IMR-90 (cell line): ENCODE results near the gene SPON1. TPM values are rescaled to one million over a fixed set of nuclear protein-coding genes. Genes with fewer than 3 reads are reported as not detected.

ENCODE experiments used
- ATAC-seq: fragments of 200-7000 bp; cut with Tn5 transposase; 2 replicates; pipeline ENCODE4 v1.9.1; 2020; ENCODE audit warnings: low read depth, mild to moderate bottlenecking, moderate library complexity
- BruUV-seq: library from RNA; stranded (reverse); fragments of 400-500 nt; replicated peaks from 2 replicates; lab custom pipeline; 2021; lab: Mats Ljungman, UMichigan
- CTCF ChIA-PET: fragments of 300-600 bp; formaldehyde crosslinking; extraction: SDS; loops from one replicate; lab custom pipeline; 2021; ENCODE audit warnings: antibody characterized with exemption; lab: Yijun Ruan, JAX
- POLR2A ChIA-PET: fragments of 300-600 bp; sonication (Branson Sonifier 250); formaldehyde crosslinking; loops from one replicate; lab custom pipeline; 2022; ENCODE audit warnings: antibody characterized with exemption; ENCODE audit not compliant: unreplicated experiment; lab: Charles Lee
- DNase-seq: peaks from one replicate; pipeline ENCODE4 v3.0.0; 2013
- H2AFZ ChIP-seq: replicated peaks from 2 replicates; pipeline ENCODE3; 2013; ENCODE audit warnings: low read length, mild to moderate bottlenecking; ENCODE audit not compliant: poor library complexity
- H2AK5ac ChIP-seq: 2 replicates; pipeline ENCODE4 v1.6.1; 2013; ENCODE audit warnings: low read depth, low read length, inconsistent platforms
- H2AK9ac ChIP-seq: replicated peaks from 2 replicates; pipeline ENCODE3; 2013; ENCODE audit warnings: mild to moderate bottlenecking, low read depth, low read length, moderate library complexity; ENCODE audit not compliant: poor library complexity
- H2BK120ac ChIP-seq: 2 replicates; pipeline ENCODE4 v1.6.1; 2013; ENCODE audit warnings: low read depth, low read length, inconsistent platforms
- H2BK15ac ChIP-seq: 3 replicates; pipeline ENCODE4 v1.6.1; 2013; ENCODE audit warnings: low read depth, low read length, inconsistent platforms
- H2BK20ac ChIP-seq: 2 replicates; pipeline ENCODE4 v1.6.1; 2013; ENCODE audit warnings: low read depth, mild to moderate bottlenecking, inconsistent platforms, low read length, moderate library complexity
- H2BK5ac ChIP-seq: 2 replicates; pipeline ENCODE4 v1.6.1; 2013; ENCODE audit warnings: mild to moderate bottlenecking, low read depth, low read length, inconsistent platforms; ENCODE audit not compliant: poor library complexity, severe bottlenecking
- H3K14ac ChIP-seq: replicated peaks from 2 replicates; pipeline ENCODE4 v1.6.1; 2013; ENCODE audit warnings: low read depth, low read length, inconsistent platforms
- H3K18ac ChIP-seq: 2 replicates; pipeline ENCODE4 v1.6.1; 2013; ENCODE audit warnings: low read depth, low read length, control low read depth
- H3K23ac ChIP-seq: 2 replicates; pipeline ENCODE4 v1.6.1; 2013; ENCODE audit warnings: low read depth, low read length, inconsistent platforms
- H3K27ac ChIP-seq: 2 replicates; pipeline ENCODE4 v1.5.1; 2013; ENCODE audit warnings: mild to moderate bottlenecking, control low read depth, low read length; ENCODE audit not compliant: insufficient read depth
- H3K27me3 ChIP-seq: 2 replicates; pipeline ENCODE4 v1.6.1; 2013; ENCODE audit warnings: low read length; ENCODE audit not compliant: control insufficient read depth, insufficient read depth
- H3K36me3 ChIP-seq: 2 replicates; pipeline ENCODE4 v1.6.1; 2013; ENCODE audit warnings: low read length, mixed read lengths; ENCODE audit not compliant: control insufficient read depth, insufficient read depth
- H3K4ac ChIP-seq: 2 replicates; pipeline ENCODE4 v1.6.1; 2013; ENCODE audit warnings: low read depth, low read length, inconsistent platforms
- H3K4me1 ChIP-seq: 2 replicates; pipeline ENCODE4 v1.6.1; 2013; ENCODE audit warnings: low read length, mixed read lengths; ENCODE audit not compliant: control insufficient read depth, insufficient read depth
- H3K4me2 ChIP-seq: 2 replicates; pipeline ENCODE4 v1.6.1; 2013; ENCODE audit warnings: low read depth, mild to moderate bottlenecking, control low read depth, low read length, moderate library complexity
- H3K4me3 ChIP-seq: 2 replicates; pipeline ENCODE4 v1.5.1; 2013; ENCODE audit warnings: low read depth, mild to moderate bottlenecking, control low read depth, low read length, moderate library complexity; ENCODE audit not compliant: insufficient read depth
- H3K56ac ChIP-seq: 2 replicates; pipeline ENCODE4 v1.6.1; 2013; ENCODE audit warnings: low read length, inconsistent platforms; ENCODE audit not compliant: insufficient read depth; ENCODE audit errors: extremely low read depth
- H3K79me1 ChIP-seq, 2 experiments: 2 replicates each; pipeline ENCODE4 v1.6.1; 2013; ENCODE audit warnings: low read length in 2 of 2, inconsistent platforms in 1 of 2, low read depth in 1 of 2
- H3K9ac ChIP-seq: 2 replicates; pipeline ENCODE4 v1.6.1; 2013; ENCODE audit warnings: low read depth, low read length, control low read depth
- H3K9me1 ChIP-seq: 2 replicates; pipeline ENCODE4 v1.6.1; 2013; ENCODE audit warnings: low read length, inconsistent platforms; ENCODE audit not compliant: insufficient read depth
- H3K9me3 ChIP-seq: 2 replicates; pipeline ENCODE4 v1.6.1; 2013; ENCODE audit warnings: low read length; ENCODE audit not compliant: control insufficient read depth, insufficient read depth
- H4K20me1 ChIP-seq: 2 replicates; pipeline ENCODE4 v1.6.1; 2013; ENCODE audit warnings: low read length, inconsistent platforms; ENCODE audit not compliant: insufficient read depth
- H4K5ac ChIP-seq: 2 replicates; pipeline ENCODE4 v1.6.1; 2013; ENCODE audit warnings: mild to moderate bottlenecking, low read depth, low read length, control low read depth
- H4K8ac ChIP-seq, 2 experiments: 2 replicates each; pipeline ENCODE4 v1.6.1; 2013; ENCODE audit warnings: low read depth in 2 of 2, low read length in 2 of 2, control low read depth in 1 of 2, inconsistent platforms in 1 of 2
- H4K91ac ChIP-seq: 2 replicates; pipeline ENCODE4 v1.6.1; 2013; ENCODE audit warnings: low read depth, low read length, inconsistent platforms; ENCODE audit not compliant: insufficient read depth
- CTCF ChIP-seq: conservative IDR thresholded peaks from 2 replicates; pipeline ENCODE4 v1.5.1; 2012; ENCODE audit warnings: mild to moderate bottlenecking, low read depth, low read length, improper control_type of control experiment
- ELK1 ChIP-seq: fragments of 150-350 bp; IDR thresholded peaks from 2 replicates; pipeline ENCODE4 v1.6.1; 2016; ENCODE audit warnings: low read depth, mild to moderate bottlenecking, low read length, moderate library complexity, borderline replicate concordance
- MAFK ChIP-seq: IDR thresholded peaks from 2 replicates; pipeline ENCODE4 v1.6.1; 2012; ENCODE audit warnings: low read depth, low read length, improper control_type of control experiment
- MAZ ChIP-seq: IDR thresholded peaks from 2 replicates; pipeline ENCODE4 v1.6.1; 2012; ENCODE audit warnings: low read depth, mild to moderate bottlenecking, low read length, improper control_type of control experiment, moderate library complexity, borderline replicate concordance
- MXI1 ChIP-seq: IDR thresholded peaks from 2 replicates; pipeline ENCODE4 v1.6.1; 2012; ENCODE audit warnings: low read depth, mild to moderate bottlenecking, low read length, moderate library complexity, borderline replicate concordance
- NFE2L2 ChIP-seq: fragments of 150-350 bp; IDR thresholded peaks from 2 replicates; pipeline ENCODE4 v1.6.1; 2016; ENCODE audit warnings: low read depth, mild to moderate bottlenecking, low read length
- POLR2A ChIP-seq: IDR thresholded peaks from 2 replicates; pipeline ENCODE4 v1.6.1; 2012; ENCODE audit warnings: mild to moderate bottlenecking, low read depth, low read length
- RAD21 ChIP-seq: IDR thresholded peaks from 2 replicates; pipeline ENCODE4 v1.6.1; 2012; ENCODE audit warnings: low read length, improper control_type of control experiment
- RCOR1 ChIP-seq: IDR thresholded peaks from 2 replicates; pipeline ENCODE4 v1.6.1; 2012; ENCODE audit warnings: mild to moderate bottlenecking, low read length, improper control_type of control experiment; ENCODE audit not compliant: insufficient replicate concordance
- RFX5 ChIP-seq: IDR thresholded peaks from 2 replicates; pipeline ENCODE4 v1.8.0; 2012; ENCODE audit warnings: low read depth, mild to moderate bottlenecking, low read length, moderate library complexity
- SMC3 ChIP-seq: fragments of 150-350 bp; IDR thresholded peaks from 2 replicates; pipeline ENCODE4 v1.6.1; 2016; ENCODE audit warnings: low read depth, mild to moderate bottlenecking, antibody characterized with exemption, low read length, moderate library complexity
- WGBS, 2 experiments: methylation state at CpG; one replicate each; pipeline versions ENCODE4 v1.1.5 to v1.1.7; 2013; ENCODE audit warnings: missing lambda C conversion rate in 2 of 2; ENCODE audit not compliant: insufficient read length in 1 of 2; ENCODE audit errors: extremely low coverage in 2 of 2; 5-methylcytosine and 5-hydroxymethylcytosine counted together
- dilution Hi-C: fragments of 300-500 bp; cut with HindIII; formaldehyde crosslinking; loops from one replicate; pipeline ENCODE4 v1.14.3; 2018; ENCODE audit warnings: low sequenced_read_pairs; ENCODE audit not compliant: unreplicated experiment
- in situ Hi-C: fragments of 300-500 bp; cut with MboI; formaldehyde crosslinking; loops from 3 replicates; pipeline ENCODE4 v1.14.3; 2019; ENCODE audit warnings: low sequenced_read_pairs, inconsistent platforms, mixed read lengths
- intact Hi-C: fragments of 100-400 bp; cut with micrococcal nuclease; formaldehyde crosslinking; loops from 2 replicates; pipeline ENCODE4 v1.10.0; 2022
- polyA plus RNA-seq, 3 experiments: library from polyadenylated mRNA; depleted of rRNA; stranded (reverse); fragments of >200 nt; gene quantifications; 2 replicates each; pipeline ENCODE4 v1.2.3, GENCODE V29; 2012; ENCODE audit warnings: low replicate concordance in 1 of 3
- total RNA-seq: library from RNA; depleted of rRNA; stranded (reverse); fragments of >200 nt; gene quantifications from 2 replicates; pipeline ENCODE4 v1.2.3, GENCODE V29; 2012

Gene SPON1
- total and polyA plus RNA-seq, 2 of the 4 experiments (the other 2 are of a cell fraction): 0.62 to 0.72 TPM

DNA sequence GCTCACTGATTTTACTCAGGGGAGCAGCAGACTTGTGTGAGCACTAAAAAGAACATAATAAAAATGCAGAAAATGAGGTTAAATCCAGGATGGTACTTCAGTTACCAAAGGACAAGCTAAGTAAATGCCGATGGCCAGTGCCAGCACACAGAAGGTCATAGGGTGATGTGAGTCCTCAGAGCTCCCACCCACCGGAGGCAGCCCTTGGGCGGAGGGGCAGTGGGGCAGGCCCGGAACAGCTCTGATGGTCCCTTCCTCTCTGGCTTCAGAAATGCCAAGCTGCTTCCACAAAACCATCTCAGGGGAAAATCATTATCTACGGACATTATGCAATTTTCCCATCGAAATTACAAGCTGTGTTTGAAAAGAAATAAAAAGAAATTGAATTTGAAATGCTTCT lies 271.9 kb downstream of the SPON1 start:
- Histone ChIP-seq H3K4me1 (no peaks in the 10 kb centered on the region), H4K91ac (no peak overlapping the region), H2BK5ac (no peak overlapping the region), H3K56ac (no peak overlapping the region), H2AK5ac (no peak overlapping the region), H3K27me3 (peaks cover 30% of the 10 kb centered on the region), H3K79me1 (no peaks in the 10 kb centered on the region), H3K36me3 (no peaks in the 10 kb centered on the region), H3K4ac (no peak overlapping the region), H4K8ac (no peak overlapping the region), H3K9me3 (no peaks in the 10 kb centered on the region), H2BK120ac (no peak overlapping the region), H2BK20ac (no peak overlapping the region), H2BK15ac (no peak overlapping the region), H3K4me2 (no peak overlapping the region), H2AK9ac (no peak overlapping the region), H3K23ac (no peak overlapping the region), H3K9me1 (no peaks in the 10 kb centered on the region), H3K18ac (no peak overlapping the region), H2AFZ (no peak overlapping the region), H4K5ac (no peak overlapping the region), H3K4me3 (no peak overlapping the region), H3K27ac (no peak overlapping the region), H3K9ac (no peak overlapping the region), H4K20me1 (no peaks in the 10 kb centered on the region), H3K14ac (no peak overlapping the region)
- TF ChIP-seq MAFK (no peak), MAZ (no peak), NFE2L2 (no peak), RAD21 (no peak), RFX5 (no peak), SMC3 (no peak), ELK1 (no peak), RCOR1 (no peak), CTCF (no peak), POLR2A (no peak), MXI1 (no peak)
- dilution Hi-C loops: no loop called here
- no peak for DNase-seq
- ChIA-PET POLR2A (no interaction called here), CTCF (no interaction called here)
- ATAC-seq: no peak
- no CpG with 5 or more reads among the region's 6 CpGs for WGBS, 2 experiments
- intact Hi-C loops: no loop called here
- in situ Hi-C loops: no loop called here
- no TSS peak for BruUV-seq
